GM21381 (cell line): Measurements from ENCODE around the gene ABR.

Source experiments
- ATAC-seq: cut with Tn5 transposase; IDR thresholded peaks from one replicate; pipeline ENCODE4 v1.9.1; 2021; ENCODE audit warnings: mild to moderate bottlenecking, moderate library complexity; ENCODE audit not compliant: unreplicated experiment

ABR gene

GRCh38 chr17:1011760-1012735 lies 167.7 kb downstream of the ABR start:
- no peak for ATAC-seq

- no peak for ATAC-seq
These were observed 168.6 kb downstream of the ABR start for GRCh38 chr17:1011138-1011537.

GRCh38 chr17:1010586-1010985 lies 169.2 kb downstream of the ABR start:
- ATAC-seq, result no peak

- ATAC-seq, result no peak
These were observed 169.7 kb downstream of the ABR start for GRCh38 chr17:1010086-1010450.

- ATAC-seq, result no peak
These were observed 170.3 kb downstream of the ABR start for GRCh38 chr17:1009229-1010085.

- ATAC-seq, result no peak
These were observed 171.6 kb downstream of the ABR start for GRCh38 chr17:1008008-1008761.

- ATAC-seq, result no peak
These were observed 172.3 kb downstream of the ABR start for GRCh38 chr17:1007310-1008007.

- no peak for ATAC-seq
These were observed 173.7 kb downstream of the ABR start for GRCh38 chr17:1006054-1006453.

- no peak for ATAC-seq
These were observed 174.3 kb downstream of the ABR start for GRCh38 chr17:1005361-1005946.

GRCh38 chr17:1004769-1005295 lies 174.9 kb downstream of the ABR start:
- ATAC-seq, result no peak

GRCh38 chr17:1003972-1004768 lies 175.6 kb downstream of the ABR start:
- no peak for ATAC-seq

GRCh38 chr17:1003633-1003971 lies 176.2 kb downstream of the ABR start:
- no peak for ATAC-seq

GRCh38 chr17:1002771-1003555 lies 176.8 kb downstream of the ABR start:
- ATAC-seq, result no peak

GRCh38 chr17:1002412-1002753 lies 177.4 kb downstream of the ABR start:
- no peak for ATAC-seq

GRCh38 chr17:1001640-1002411 lies 178.0 kb downstream of the ABR start:
- ATAC-seq, result no peak

GRCh38 chr17:1000597-1001461 lies 179.0 kb downstream of the ABR start:
- ATAC-seq, result no peak

GRCh38 chr17:998111-998510 lies 181.7 kb downstream of the ABR start:
- ATAC-seq, result no peak
